ENCODE measurements around the gene TMC4. TPM values are rescaled to one million over a fixed set of nuclear protein-coding genes. Genes with fewer than 3 reads are reported as not detected.

Gene TMC4
- total RNA-seq, 1 experiment from 2014 or later = 0.11 TPM

Other genes with a start within 250 kb of the TMC4 start
- not detected in 2 replicates for gene CACNG8, start 210.2 kb downstream of the TMC4 start, total RNA-seq (2014; rRNA removed; shearing (Covaris generic))
- 0.11 TPM in 1 of 2 replicates, not detected in the other for gene CACNG6, start 181.5 kb downstream of the TMC4 start, total RNA-seq (2014; rRNA removed; shearing (Covaris generic))
- gene VSTM1, start 109.3 kb downstream of the TMC4 start, total RNA-seq (2014; rRNA removed; shearing (Covaris generic)) = not detected in 2 replicates
- not detected in 2 replicates for gene TARM1, start 91.8 kb downstream of the TMC4 start, total RNA-seq (2014; rRNA removed; shearing (Covaris generic))
- not detected in 2 replicates for gene OSCAR, start 72.4 kb downstream of the TMC4 start, total RNA-seq (2014; rRNA removed; shearing (Covaris generic))
- gene NDUFA3, start 70.3 kb downstream of the TMC4 start, total RNA-seq (2014; rRNA removed; shearing (Covaris generic)) = 24.2 and 51.7 TPM in 2 replicates
- gene TFPT, start 57.5 kb downstream of the TMC4 start, total RNA-seq (2014; rRNA removed; shearing (Covaris generic)) = 31.7 and 48.5 TPM in 2 replicates
- gene PRPF31, start 57.4 kb downstream of the TMC4 start, total RNA-seq (2014; rRNA removed; shearing (Covaris generic)) = 70.6 and 79.9 TPM in 2 replicates
- gene CNOT3, start 35.4 kb downstream of the TMC4 start, total RNA-seq (2014; rRNA removed; shearing (Covaris generic)) = 13.9 and 14.2 TPM in 2 replicates
- 15.8 and 18.9 TPM in 2 replicates for gene LENG1, start 13.4 kb downstream of the TMC4 start, total RNA-seq (2014; rRNA removed; shearing (Covaris generic))
- 97.7 and 118 TPM in 2 replicates for gene MBOAT7, start 16.4 kb upstream of the TMC4 start, total RNA-seq (2014; rRNA removed; shearing (Covaris generic))
- gene TSEN34, start 18.1 kb upstream of the TMC4 start, total RNA-seq (2014; rRNA removed; shearing (Covaris generic)) = 85.4 and 106 TPM in 2 replicates
- 1,209 and 2,142 TPM in 2 replicates for gene RPS9, start 27.7 kb upstream of the TMC4 start, total RNA-seq (2014; rRNA removed; shearing (Covaris generic))
- not detected in 2 replicates for gene LILRB3, start 49.8 kb upstream of the TMC4 start, total RNA-seq (2014; rRNA removed; shearing (Covaris generic))
- gene LILRA6, start 69.6 kb upstream of the TMC4 start, total RNA-seq (2014; rRNA removed; shearing (Covaris generic)) = not detected in 2 replicates
- gene LILRB5, start 84.1 kb upstream of the TMC4 start, total RNA-seq (2014; rRNA removed; shearing (Covaris generic)) = not detected in 2 replicates
- not detected in 2 replicates for gene LILRB2, start 108.0 kb upstream of the TMC4 start, total RNA-seq (2014; rRNA removed; shearing (Covaris generic))
- not detected in 2 replicates for gene LILRA5, start 140.0 kb upstream of the TMC4 start, total RNA-seq (2014; rRNA removed; shearing (Covaris generic))
- gene LILRA4, start 166.0 kb upstream of the TMC4 start, total RNA-seq (2014; rRNA removed; shearing (Covaris generic)) = not detected in 2 replicates
- gene LAIR1, start 191.8 kb upstream of the TMC4 start, total RNA-seq (2014; rRNA removed; shearing (Covaris generic)) = not detected in 2 replicates
- not detected in 2 replicates for gene TTYH1, start 242.3 kb upstream of the TMC4 start, total RNA-seq (2014; rRNA removed; shearing (Covaris generic))

Data from SJSA1 (cell line).